Measurements from ENCODE around the gene TRIM7. TPM values are rescaled to one million over a fixed set of nuclear protein-coding genes. Genes with fewer than 3 reads are reported as not detected.

Gene TRIM7
- total and polyA plus RNA-seq, 8 donors = 1.9 to 11.1 (median 3.1) TPM

DNA sequence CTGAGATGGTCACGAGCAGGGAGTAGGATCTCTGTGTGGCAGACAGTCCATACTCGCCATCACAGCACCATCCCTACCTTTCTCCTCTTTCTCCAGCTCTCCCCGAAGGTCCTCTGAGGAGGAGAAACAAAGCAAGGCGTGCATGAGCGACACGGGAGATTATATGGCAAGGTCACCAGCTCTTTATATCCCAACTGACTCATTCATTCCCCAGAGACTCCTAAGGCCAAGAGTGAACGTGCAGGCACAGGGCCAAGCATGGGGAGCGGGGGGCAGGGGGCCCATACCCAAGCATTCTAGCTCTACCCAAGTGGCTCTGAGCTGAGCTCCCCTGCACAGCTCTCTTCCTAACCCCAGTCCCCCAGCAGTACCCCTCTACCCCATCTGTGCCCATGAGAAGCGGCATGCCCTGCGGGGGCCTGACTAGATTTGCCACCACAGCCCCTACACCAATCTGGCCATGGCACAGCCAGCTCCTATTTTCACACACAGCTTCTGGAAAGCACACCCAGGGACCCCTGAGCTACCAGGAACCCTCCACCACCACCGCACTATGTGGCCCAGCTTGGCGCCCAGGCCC is 6.8 kb downstream of the TRIM7 start:
- H3K4me3 ChIP-seq = no peak overlapping the region
- TF ChIP-seq, protein P1, sequence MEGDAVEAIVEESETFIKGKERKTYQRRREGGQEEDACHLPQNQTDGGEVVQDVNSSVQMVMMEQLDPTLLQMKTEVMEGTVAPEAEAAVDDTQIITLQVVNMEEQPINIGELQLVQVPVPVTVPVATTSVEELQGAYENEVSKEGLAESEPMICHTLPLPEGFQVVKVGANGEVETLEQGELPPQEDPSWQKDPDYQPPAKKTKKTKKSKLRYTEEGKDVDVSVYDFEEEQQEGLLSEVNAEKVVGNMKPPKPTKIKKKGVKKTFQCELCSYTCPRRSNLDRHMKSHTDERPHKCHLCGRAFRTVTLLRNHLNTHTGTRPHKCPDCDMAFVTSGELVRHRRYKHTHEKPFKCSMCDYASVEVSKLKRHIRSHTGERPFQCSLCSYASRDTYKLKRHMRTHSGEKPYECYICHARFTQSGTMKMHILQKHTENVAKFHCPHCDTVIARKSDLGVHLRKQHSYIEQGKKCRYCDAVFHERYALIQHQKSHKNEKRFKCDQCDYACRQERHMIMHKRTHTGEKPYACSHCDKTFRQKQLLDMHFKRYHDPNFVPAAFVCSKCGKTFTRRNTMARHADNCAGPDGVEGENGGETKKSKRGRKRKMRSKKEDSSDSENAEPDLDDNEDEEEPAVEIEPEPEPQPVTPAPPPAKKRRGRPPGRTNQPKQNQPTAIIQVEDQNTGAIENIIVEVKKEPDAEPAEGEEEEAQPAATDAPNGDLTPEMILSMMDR (IDR thresholded peaks at IDR 0.05) = no peak
- no peaks in the 10 kb centered on the region for H3K27me3 ChIP-seq
- H3K27ac ChIP-seq = no peak overlapping the region
- DNase-seq (peak in 1 of 6 donors; percentile 16), FAIRE-seq (no peak), ATAC-seq (no peak)
- H3K4me1 ChIP-seq = no peaks in the 10 kb centered on the region
- H3K36me3 ChIP-seq = no peaks in the 10 kb centered on the region
- intact Hi-C loops (cut with DNase I) = no loop called here
- WGBS, 2 donors = 78 to 90% methylated on average over 11 to 12 of the region's 12 CpGs
- H3K9me3 ChIP-seq = no peaks in the 10 kb centered on the region

DNA sequence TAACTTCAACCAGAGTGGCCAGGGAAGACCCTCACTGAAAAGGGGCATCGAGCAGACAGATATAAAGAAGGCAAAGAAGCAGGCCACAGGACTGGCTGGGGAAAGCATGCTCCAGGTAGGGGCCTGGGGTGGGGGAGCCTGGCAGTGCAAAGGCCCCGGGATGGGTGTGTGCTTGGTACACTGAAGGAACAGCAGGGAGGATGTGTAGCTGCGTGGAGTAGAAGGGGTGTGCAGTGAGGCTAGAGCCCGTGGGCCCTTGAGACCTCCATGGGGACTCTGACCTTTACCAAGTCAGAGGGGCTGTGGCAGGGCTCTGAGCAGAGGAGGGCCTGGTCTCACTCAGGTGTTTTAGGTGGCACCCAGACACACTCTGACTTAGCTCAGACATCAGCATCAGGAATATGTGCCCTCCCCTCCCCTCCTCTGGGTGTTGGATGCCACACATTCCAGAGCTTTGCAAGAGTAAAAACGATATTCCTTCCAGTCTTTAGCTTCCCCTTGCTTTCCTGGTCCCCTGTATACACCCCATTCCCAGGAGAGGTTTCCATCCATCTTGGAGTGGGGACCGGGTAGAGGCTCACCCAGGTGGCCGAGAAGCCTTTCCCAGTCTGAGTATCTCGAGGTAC is 7.6 kb downstream of the TRIM7 start:
- H3K4me3 ChIP-seq = no peak overlapping the region
- DNase-seq = no peak
- TF ChIP-seq, protein P1 (IDR thresholded peaks at IDR 0.05) = no peak
- intact Hi-C loops (cut with DNase I) = no loop called here
- FAIRE-seq = no peak
- no peaks in the 10 kb centered on the region for H3K36me3 ChIP-seq
- no peak for ATAC-seq
- H3K9me3 ChIP-seq = no peaks in the 10 kb centered on the region
- no peaks in the 10 kb centered on the region for H3K27me3 ChIP-seq
- no peak overlapping the region for H3K27ac ChIP-seq
- H3K4me1 ChIP-seq = peaks cover 1 to 5% (median 2%) of the 10 kb centered on the region in 3 donors
- 72 to 77% methylated on average over 8 of the region's 8 CpGs for WGBS, 2 donors

DNA sequence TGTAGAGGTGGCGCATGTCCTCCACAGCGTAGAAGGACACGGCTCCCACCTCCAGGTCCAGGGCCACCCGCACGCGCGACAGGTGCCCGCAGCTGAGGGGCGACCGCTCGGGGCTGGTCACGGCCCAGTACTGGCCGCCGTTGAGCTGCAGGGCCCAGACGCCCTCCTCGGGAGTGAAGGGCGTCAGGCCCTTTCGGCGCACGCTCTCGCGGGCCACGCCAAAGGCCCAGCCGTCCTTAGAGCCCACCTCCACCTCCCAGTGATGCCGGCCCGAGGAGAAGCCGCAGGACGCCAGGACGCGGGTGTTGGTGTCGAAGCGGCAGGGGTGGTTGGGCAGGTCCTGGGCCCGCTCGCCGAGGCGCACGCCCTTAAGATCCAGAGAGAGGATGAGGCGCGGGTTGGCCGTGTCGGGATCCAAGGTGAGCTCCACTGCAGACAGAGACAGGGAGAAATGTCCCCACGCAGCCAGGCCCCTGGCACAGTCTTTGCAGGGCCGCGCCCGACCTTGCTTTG is 9.7 kb downstream of the TRIM7 start:
- Histone ChIP-seq H3K36me3 (no peaks in the 10 kb centered on the region), H3K27ac (no peak overlapping the region), H3K4me1 (peaks cover 3 to 7% (median 4%) of the 10 kb centered on the region in 3 donors), H3K9me3 (no peaks in the 10 kb centered on the region), H3K4me3 (no peak overlapping the region), H3K27me3 (no peaks in the 10 kb centered on the region)
- WGBS, 2 donors = 84 to 85% methylated on average over 45 of the region's 45 CpGs
- intact Hi-C loops (cut with DNase I) = no loop called here
- TF ChIP-seq, protein P1 (IDR thresholded peaks at IDR 0.05) = no peak
- FAIRE-seq (no peak), DNase-seq (no peak), ATAC-seq (no peak)

DNA sequence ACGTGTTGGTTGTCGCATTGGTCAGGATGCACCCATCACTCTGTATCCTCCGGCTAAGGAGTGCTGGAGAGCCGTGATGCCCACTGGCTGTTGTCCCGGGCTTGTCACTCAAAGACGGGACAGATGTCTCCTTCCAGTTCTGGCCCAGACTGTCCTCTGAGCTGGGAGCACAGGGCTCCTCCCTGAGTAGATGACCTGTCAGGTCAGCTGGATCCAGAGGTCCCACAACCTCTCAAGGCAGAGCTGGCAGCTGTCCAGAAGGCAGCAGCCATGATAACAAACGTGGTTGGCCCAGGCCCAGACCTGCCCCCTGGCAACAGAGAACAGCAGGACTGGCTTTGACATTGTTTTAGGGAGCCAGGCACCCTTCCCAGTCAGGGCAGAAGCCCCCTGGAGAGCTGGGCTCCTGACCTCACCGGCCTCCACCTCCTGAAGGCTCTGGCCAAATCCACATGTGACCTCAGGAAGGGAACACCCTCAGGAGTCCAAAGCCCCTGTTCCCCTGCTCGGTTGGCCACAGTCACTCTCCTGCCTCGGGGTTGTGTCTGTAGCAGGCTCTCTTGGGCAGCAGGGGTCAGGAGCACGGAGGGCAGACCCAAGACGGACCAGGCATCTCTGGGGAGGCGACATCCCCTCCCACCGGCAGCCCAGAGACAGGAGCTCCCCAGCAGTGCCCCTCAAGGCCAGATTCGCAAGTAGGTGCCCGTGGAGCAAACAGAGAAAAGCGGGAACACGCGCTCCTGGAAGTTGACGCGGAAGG is 10.3 kb downstream of the TRIM7 start:
- FAIRE-seq (no peak), ATAC-seq (no peak), DNase-seq (peak in 1 of 6 donors; percentile 69)
- Histone ChIP-seq H3K4me1 (peaks cover 3 to 7% (median 4%) of the 10 kb centered on the region in 3 donors), H3K36me3 (no peaks in the 10 kb centered on the region), H3K27me3 (no peaks in the 10 kb centered on the region), H3K9me3 (no peaks in the 10 kb centered on the region), H3K4me3 (no peak overlapping the region), H3K27ac (no peak overlapping the region)
- intact Hi-C loops (cut with DNase I) = no loop called here
- 77 to 79% methylated on average over 21 of the region's 21 CpGs for WGBS, 2 donors
- TF ChIP-seq, protein P1 (IDR thresholded peaks at IDR 0.05) = no peak
